Upper lobe of left lung (tissue), 4 donors: ENCODE results near the gene GGN.

ENCODE experiments used
- EP300 ChIP-seq, 4 donors: sonication (generic); formaldehyde crosslinking; IDR thresholded peaks; one replicate each; pipeline ENCODE4 v1.5.1; 2017; ENCODE audit warnings: antibody characterized with exemption in 4 of 4, control low read depth in 2 of 4
- TF ChIP-seq, protein P1 (sequence below), 6 experiments: fragments of 450-650 bp in 4 of 6; fragments of 200-600 bp in 2 of 6; sonication (generic) in 2 of 6; IDR thresholded peaks; one replicate each; pipeline ENCODE4 v1.5.1; 2016 to 2019; ENCODE audit warnings: antibody characterized with exemption in 6 of 6

DNA sequence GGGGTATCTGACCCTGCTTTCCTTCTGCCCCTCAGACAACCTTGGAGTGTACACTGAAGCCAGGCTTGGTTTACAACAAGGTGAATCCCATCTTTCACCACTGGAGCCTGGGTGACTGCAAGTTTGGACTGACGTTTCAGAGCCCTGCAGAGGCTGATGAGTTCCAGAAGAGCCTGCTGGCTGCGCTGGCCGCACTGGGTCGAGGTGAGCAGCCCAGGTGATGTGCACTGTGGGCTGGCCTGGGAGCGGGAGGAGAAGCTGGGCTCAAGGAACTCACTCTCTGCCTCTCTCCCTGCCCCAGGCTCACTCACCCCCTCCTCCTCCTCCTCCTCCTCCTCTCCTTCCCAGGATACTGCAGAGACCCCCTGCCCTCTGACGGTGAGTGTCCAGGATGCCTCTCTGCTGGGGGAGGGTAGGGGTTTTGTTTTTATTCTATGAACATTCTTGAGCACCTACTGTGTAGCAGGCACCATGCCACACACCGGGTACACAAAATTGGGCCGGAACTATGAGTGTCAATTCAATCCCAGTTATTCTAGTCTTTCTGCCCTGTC lies 4.2 kb upstream of the GGN start:
- TF ChIP-seq, protein P1, sequence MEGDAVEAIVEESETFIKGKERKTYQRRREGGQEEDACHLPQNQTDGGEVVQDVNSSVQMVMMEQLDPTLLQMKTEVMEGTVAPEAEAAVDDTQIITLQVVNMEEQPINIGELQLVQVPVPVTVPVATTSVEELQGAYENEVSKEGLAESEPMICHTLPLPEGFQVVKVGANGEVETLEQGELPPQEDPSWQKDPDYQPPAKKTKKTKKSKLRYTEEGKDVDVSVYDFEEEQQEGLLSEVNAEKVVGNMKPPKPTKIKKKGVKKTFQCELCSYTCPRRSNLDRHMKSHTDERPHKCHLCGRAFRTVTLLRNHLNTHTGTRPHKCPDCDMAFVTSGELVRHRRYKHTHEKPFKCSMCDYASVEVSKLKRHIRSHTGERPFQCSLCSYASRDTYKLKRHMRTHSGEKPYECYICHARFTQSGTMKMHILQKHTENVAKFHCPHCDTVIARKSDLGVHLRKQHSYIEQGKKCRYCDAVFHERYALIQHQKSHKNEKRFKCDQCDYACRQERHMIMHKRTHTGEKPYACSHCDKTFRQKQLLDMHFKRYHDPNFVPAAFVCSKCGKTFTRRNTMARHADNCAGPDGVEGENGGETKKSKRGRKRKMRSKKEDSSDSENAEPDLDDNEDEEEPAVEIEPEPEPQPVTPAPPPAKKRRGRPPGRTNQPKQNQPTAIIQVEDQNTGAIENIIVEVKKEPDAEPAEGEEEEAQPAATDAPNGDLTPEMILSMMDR (IDR thresholded peaks at IDR 0.05), result no peak
- no peak for TF ChIP-seq EP300 (IDR thresholded peaks at IDR 0.05)
